ENCODE data around the gene RTN4. TPM values are rescaled to one million over a fixed set of nuclear protein-coding genes. Genes with fewer than 3 reads are reported as not detected.
A peak's percentile ranks its signal among the peaks of the same experiment; 100 is the strongest.

Gene RTN4
- total and polyA plus RNA-seq, 2 of the 4 experiments (the other 2 are of a cell fraction), result 77.8 to 588 TPM

DNA sequence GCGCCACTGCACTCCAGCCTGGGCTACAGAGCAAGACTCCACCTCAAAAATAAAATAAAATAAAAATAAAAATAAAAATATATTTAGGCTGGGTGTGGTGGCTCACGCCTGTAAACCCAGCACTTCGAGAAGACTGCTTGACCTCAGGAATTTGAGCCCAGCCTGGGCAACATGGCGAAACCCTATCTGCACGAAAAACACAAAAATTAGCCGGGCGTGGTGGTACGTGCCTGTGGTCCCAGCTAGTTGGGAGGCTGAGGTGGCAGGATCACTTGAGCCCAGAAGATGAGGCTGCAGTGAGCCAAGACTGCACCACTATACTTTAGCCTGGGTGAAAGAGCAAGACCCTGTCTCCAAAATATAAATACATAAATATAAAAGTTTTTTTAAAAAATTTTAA lies 6.4 kb downstream of the RTN4 start:
- dilution Hi-C loops (cut with HindIII; ENCODE audit: low sequenced_read_pairs, unreplicated experiment), result no loop called here
- in situ Hi-C loops (cut with MboI; ENCODE audit: low sequenced_read_pairs), result no loop called here
- Histone ChIP-seq H4K5ac (ENCODE audit: low read depth, low read length) (no peak overlapping the region), H2BK20ac (ENCODE audit: low read depth, low read length) (no peak overlapping the region), H3K4me2 (ENCODE audit: low read depth, low read length) (peak overlapping the region; percentile 59), H3K14ac (replicated peaks; ENCODE audit: low read depth, low read length) (no peak overlapping the region), H3K4ac (ENCODE audit: low read depth, low read length) (no peak overlapping the region), H3K9ac (ENCODE audit: low read depth, low read length) (no peak overlapping the region), H3K23ac (ENCODE audit: low read depth, low read length) (no peak overlapping the region), H3K4me1 (ENCODE audit: control insufficient read depth, insufficient read depth, low read length) (peaks cover 2% of the 10 kb centered on the region; the same call in 1 of the 2 replicates), H2AFZ (replicated peaks; ENCODE audit: low read length, poor library complexity) (no peak overlapping the region), H3K36me3 (ENCODE audit: control insufficient read depth, insufficient read depth, low read length) (peaks cover 4% of the 10 kb centered on the region), H4K20me1 (ENCODE audit: insufficient read depth, low read length) (peaks cover 100% of the 10 kb centered on the region), H3K79me1 (ENCODE audit: low read depth in 1 of 2, low read length in 2 of 2) (peaks cover 0 to 18% of the 10 kb centered on the region in 2 experiments; a peak in 2 of 4 replicates), H3K9me3 (ENCODE audit: control insufficient read depth, insufficient read depth, low read length) (no peaks in the 10 kb centered on the region), H2AK9ac (replicated peaks; ENCODE audit: low read depth, low read length, poor library complexity) (no peak overlapping the region), H3K9me1 (ENCODE audit: insufficient read depth, low read length) (peaks cover 17% of the 10 kb centered on the region), H3K27me3 (ENCODE audit: control insufficient read depth, insufficient read depth, low read length) (no peaks in the 10 kb centered on the region), H4K8ac (ENCODE audit: low read depth in 2 of 2, low read length in 2 of 2) (no peak overlapping the region), H2BK120ac (ENCODE audit: low read depth, low read length) (no peak overlapping the region), H3K4me3 (ENCODE audit: insufficient read depth, low read depth, low read length) (no peak overlapping the region), H2BK5ac (ENCODE audit: low read depth, low read length, poor library complexity, severe bottlenecking) (no peak overlapping the region), H2BK15ac (ENCODE audit: low read depth, low read length) (no peak overlapping the region), H3K27ac (ENCODE audit: insufficient read depth, low read length) (no peak overlapping the region), H4K91ac (ENCODE audit: insufficient read depth, low read depth, low read length) (no peak overlapping the region), H3K18ac (ENCODE audit: low read depth, low read length) (no peak overlapping the region), H3K56ac (ENCODE audit: extremely low read depth, insufficient read depth, low read length) (no peak overlapping the region), H2AK5ac (ENCODE audit: low read depth, low read length) (no peak overlapping the region)
- intact Hi-C loops (cut with micrococcal nuclease), result loop anchor here (10.0 kb wide), 1 partner anchor 319 kb away; the partner anchor contains the start of gene EML6
- no peak for DNase-seq
- ChIA-PET POLR2A (ENCODE audit: unreplicated experiment) (no interaction called here), CTCF (no interaction called here)
- no TSS peak for BruUV-seq (replicated peaks)
- TF ChIP-seq MAFK (IDR thresholded peaks at IDR 0.05; ENCODE audit: low read depth, low read length) (no peak), RCOR1 (IDR thresholded peaks at IDR 0.05; ENCODE audit: insufficient replicate concordance, low read length) (no peak), CHD1 (IDR thresholded peaks at IDR 0.05; ENCODE audit: low read depth, low read length) (no peak), RAD21 (IDR thresholded peaks at IDR 0.05; ENCODE audit: low read length) (no peak), ELK1 (IDR thresholded peaks at IDR 0.05; ENCODE audit: borderline replicate concordance, low read depth, low read length) (no peak), MAZ (IDR thresholded peaks at IDR 0.05; ENCODE audit: borderline replicate concordance, low read depth, low read length) (no peak), CEBPB (IDR thresholded peaks at IDR 0.05; ENCODE audit: low read depth, low read length) (no peak), POLR2A (IDR thresholded peaks at IDR 0.05; ENCODE audit: low read depth, low read length) (no peak), MXI1 (IDR thresholded peaks at IDR 0.05; ENCODE audit: borderline replicate concordance, low read depth, low read length) (no peak), BHLHE40 (IDR thresholded peaks at IDR 0.05; ENCODE audit: low read depth, low read length) (no peak), CTCF (conservative IDR thresholded peaks at IDR 0.05; ENCODE audit: low read depth, low read length) (no peak), FOS (IDR thresholded peaks at IDR 0.05; ENCODE audit: low read depth, low read length) (no peak), NFE2L2 (IDR thresholded peaks at IDR 0.05; ENCODE audit: low read depth, low read length) (no peak), RFX5 (IDR thresholded peaks at IDR 0.05; ENCODE audit: low read depth, low read length) (no peak), SMC3 (IDR thresholded peaks at IDR 0.05; ENCODE audit: low read depth, low read length) (no peak)
- TF ChIP-seq, protein P1, sequence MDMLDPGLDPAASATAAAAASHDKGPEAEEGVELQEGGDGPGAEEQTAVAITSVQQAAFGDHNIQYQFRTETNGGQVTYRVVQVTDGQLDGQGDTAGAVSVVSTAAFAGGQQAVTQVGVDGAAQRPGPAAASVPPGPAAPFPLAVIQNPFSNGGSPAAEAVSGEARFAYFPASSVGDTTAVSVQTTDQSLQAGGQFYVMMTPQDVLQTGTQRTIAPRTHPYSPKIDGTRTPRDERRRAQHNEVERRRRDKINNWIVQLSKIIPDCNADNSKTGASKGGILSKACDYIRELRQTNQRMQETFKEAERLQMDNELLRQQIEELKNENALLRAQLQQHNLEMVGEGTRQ (IDR thresholded peaks at IDR 0.05; ENCODE audit: low read depth, low read length), result no peak
- whole genome bisulfite sequencing, 2 experiments (ENCODE audit: extremely low coverage in 2 of 2, insufficient read length in 1 of 2), result 92% methylated on average over 4 of the region's 8 CpGs; no CpG with 5 or more reads in 1 of the 2 experiments
- ATAC-seq (ENCODE audit: low read depth), result no peak
